Gastrocnemius medialis (tissue), 4 donors: ENCODE measurements around the gene FADD. TPM values are rescaled to one million over a fixed set of nuclear protein-coding genes. Genes with fewer than 3 reads are reported as not detected.

Experiments used
- ATAC-seq, 2 donors: fragments of 150-250 bp; one replicate each; pipeline ENCODE4 v1.9.1; 2016
- DNase-seq, 2 donors: peaks; one replicate each; pipeline ENCODE4 v3.0.0-alpha.2; 2019
- H3K27ac ChIP-seq, 4 donors: fragments of 200-600 bp; sonication (generic); 1 replicate in 1 of 4; 2 replicates in 3 of 4; pipeline ENCODE4 v1.5.1; 2016 to 2018; ENCODE audit warnings: mild to moderate bottlenecking in 2 of 4, moderate library complexity in 1 of 4
- H3K27me3 ChIP-seq, 3 donors: fragments of 200-600 bp; sonication (generic) in 2 of 3; 1 replicate in 1 of 3; 2 replicates in 2 of 3; pipeline versions ENCODE4 v1.5.1 to v1.6.0; 2016 to 2019; ENCODE audit warnings: mild to moderate bottlenecking in 1 of 3, moderate library complexity in 1 of 3
- H3K36me3 ChIP-seq, 2 donors: fragments of 200-600 bp; sonication (generic) in 1 of 2; one replicate each; pipeline ENCODE4 v1.5.1; 2017 to 2018
- H3K4me1 ChIP-seq, 2 donors: fragments of 200-600 bp; sonication (generic) in 1 of 2; one replicate each; pipeline ENCODE4 v1.5.1; 2016 to 2017; ENCODE audit warnings: mild to moderate bottlenecking in 2 of 2
- H3K4me3 ChIP-seq, 4 donors: fragments of 200-600 bp; sonication (generic) in 3 of 4; 1 replicate in 1 of 4; 2 replicates in 3 of 4; pipeline ENCODE4 v1.5.1; 2016 to 2019; ENCODE audit warnings: mild to moderate bottlenecking in 2 of 4
- H3K9me3 ChIP-seq, 3 donors: fragments of 200-600 bp; sonication (generic) in 2 of 3; 1 replicate in 1 of 3; 2 replicates in 2 of 3; pipeline ENCODE4 v1.5.1; 2016 to 2019
- POLR2A ChIP-seq, 2 donors: fragments of 450-650 bp; IDR thresholded peaks; one replicate each; pipeline ENCODE4 v1.6.1; 2017; ENCODE audit warnings: antibody characterized with exemption in 2 of 2, mild to moderate bottlenecking in 2 of 2, moderate library complexity in 2 of 2
- in situ Hi-C, 4 donors: fragments of 200-750 bp; cut with MboI; loops; one replicate each; pipeline versions ENCODE4 v1.15.0 to v1.8.0; 2017; ENCODE audit warnings: low sequenced_read_pairs in 4 of 4
- intact Hi-C: fragments of 100-400 bp; cut with DNase I; formaldehyde crosslinking; loops from one replicate; pipeline ENCODE4 v1.15.1; 2023; ENCODE audit warnings: low total_unique reads
- total RNA-seq, 4 donors: library from RNA; depleted of rRNA; stranded (reverse); fragments of >200 nt; gene quantifications; one replicate each; pipeline versions ENCODE4 v1.1.0 to v1.2.3, GENCODE V29; 2016
- TF ChIP-seq, protein P1 (sequence below), 5 experiments: fragments of 450-650 bp in 3 of 5; fragments of 200-600 bp in 2 of 5; sonication (generic) in 2 of 5; IDR thresholded peaks in 4 of 5; conservative IDR thresholded peaks in 1 of 5; 1 replicate in 4 of 5; 2 replicates in 1 of 5; pipeline ENCODE4 v1.5.1; 2016 to 2019; ENCODE audit warnings: antibody characterized with exemption in 5 of 5, mild to moderate bottlenecking in 3 of 5, moderate library complexity in 3 of 5

The FADD gene
- total RNA-seq, 4 donors from 2014 or later, result 6.9 to 17.3 (median 10.4) TPM

DNA sequence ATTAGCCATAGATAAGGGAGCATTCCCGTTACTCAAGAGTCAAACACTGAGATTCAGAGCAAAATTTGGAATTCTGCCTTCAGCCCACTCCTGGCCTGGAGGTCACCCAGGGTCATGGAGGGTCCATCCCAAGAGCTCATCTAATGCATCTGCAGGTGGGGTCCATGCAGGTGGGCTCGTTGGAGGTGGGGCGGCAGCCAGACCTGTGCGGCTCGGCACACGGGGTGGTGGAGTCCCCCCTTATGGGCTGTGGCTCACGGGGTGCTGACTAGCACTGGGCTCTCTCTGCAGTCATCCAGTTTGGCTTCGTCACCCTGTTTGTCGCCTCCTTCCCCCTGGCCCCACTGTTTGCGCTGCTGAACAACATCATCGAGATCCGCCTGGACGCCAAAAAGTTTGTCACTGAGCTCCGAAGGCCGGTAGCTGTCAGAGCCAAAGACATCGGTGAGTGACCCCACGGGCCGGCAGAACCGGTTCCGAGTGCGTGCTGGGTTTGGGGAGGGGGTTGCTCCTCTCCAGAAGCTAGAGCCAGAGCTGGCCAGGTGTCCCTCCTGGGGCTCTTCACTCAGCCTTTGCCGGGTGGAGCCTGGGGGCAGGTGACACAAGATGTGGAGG is 32.4 kb upstream of the FADD start:
- ATAC-seq (no peak), DNase-seq (no peak)
- TF ChIP-seq, protein P1, sequence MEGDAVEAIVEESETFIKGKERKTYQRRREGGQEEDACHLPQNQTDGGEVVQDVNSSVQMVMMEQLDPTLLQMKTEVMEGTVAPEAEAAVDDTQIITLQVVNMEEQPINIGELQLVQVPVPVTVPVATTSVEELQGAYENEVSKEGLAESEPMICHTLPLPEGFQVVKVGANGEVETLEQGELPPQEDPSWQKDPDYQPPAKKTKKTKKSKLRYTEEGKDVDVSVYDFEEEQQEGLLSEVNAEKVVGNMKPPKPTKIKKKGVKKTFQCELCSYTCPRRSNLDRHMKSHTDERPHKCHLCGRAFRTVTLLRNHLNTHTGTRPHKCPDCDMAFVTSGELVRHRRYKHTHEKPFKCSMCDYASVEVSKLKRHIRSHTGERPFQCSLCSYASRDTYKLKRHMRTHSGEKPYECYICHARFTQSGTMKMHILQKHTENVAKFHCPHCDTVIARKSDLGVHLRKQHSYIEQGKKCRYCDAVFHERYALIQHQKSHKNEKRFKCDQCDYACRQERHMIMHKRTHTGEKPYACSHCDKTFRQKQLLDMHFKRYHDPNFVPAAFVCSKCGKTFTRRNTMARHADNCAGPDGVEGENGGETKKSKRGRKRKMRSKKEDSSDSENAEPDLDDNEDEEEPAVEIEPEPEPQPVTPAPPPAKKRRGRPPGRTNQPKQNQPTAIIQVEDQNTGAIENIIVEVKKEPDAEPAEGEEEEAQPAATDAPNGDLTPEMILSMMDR (IDR thresholded peaks at IDR 0.05 in 4 of 5, conservative IDR thresholded peaks at IDR 0.05 in 1 of 5), result no peak
- TF ChIP-seq POLR2A (IDR thresholded peaks at IDR 0.05), result no peak
- H3K4me1 ChIP-seq, result no peaks in the 10 kb centered on the region
- in situ Hi-C loops (loop anchor here in 1 of 4 donors (10.0 kb wide), 1 partner anchor 246 kb away; no protein-coding TSS in a partner anchor), intact Hi-C loops (no loop called here)
- H3K4me3 ChIP-seq, result no peak overlapping the region
- peaks cover 0 to 3% (median 0%) of the 10 kb centered on the region in 3 donors for H3K27me3 ChIP-seq
- H3K36me3 ChIP-seq, result no peaks in the 10 kb centered on the region
- H3K27ac ChIP-seq, result no peak overlapping the region
- no peaks in the 10 kb centered on the region for H3K9me3 ChIP-seq

DNA sequence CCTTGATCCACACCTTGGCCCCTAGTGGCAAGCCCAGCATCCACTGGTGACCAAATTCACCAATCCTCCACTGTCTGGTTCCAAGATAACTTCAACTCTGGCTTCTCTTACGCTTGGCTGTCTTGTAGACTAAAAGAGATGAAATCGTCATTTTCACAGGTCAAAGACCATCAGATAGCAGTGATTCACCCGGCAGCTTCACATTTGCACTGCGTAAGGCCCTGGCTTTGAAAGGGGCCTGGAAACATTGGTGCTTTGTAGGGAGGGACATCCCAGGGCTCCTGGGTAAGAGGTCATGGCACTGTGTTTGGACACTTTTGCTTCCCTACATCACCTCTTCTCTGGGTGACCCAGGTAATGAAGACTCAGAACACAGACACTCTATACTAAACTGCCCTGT is 30.1 kb upstream of the FADD start:
- in situ Hi-C loops, result loop anchor here in 1 of 4 donors (10.0 kb wide), 1 partner anchor 248 kb away; no protein-coding TSS in a partner anchor
- TF ChIP-seq, protein P1 (IDR thresholded peaks at IDR 0.05 in 4 of 5, conservative IDR thresholded peaks at IDR 0.05 in 1 of 5), result no peak
- no peak for TF ChIP-seq POLR2A (IDR thresholded peaks at IDR 0.05)
- ATAC-seq, result no peak
- Histone ChIP-seq H3K4me1 (no peaks in the 10 kb centered on the region), H3K27ac (no peak overlapping the region), H3K9me3 (no peaks in the 10 kb centered on the region), H3K36me3 (no peaks in the 10 kb centered on the region), H3K4me3 (no peak overlapping the region), H3K27me3 (peaks cover 0 to 3% (median 0%) of the 10 kb centered on the region in 3 donors)
- DNase-seq, result no peak
- intact Hi-C loops, result no loop called here

DNA sequence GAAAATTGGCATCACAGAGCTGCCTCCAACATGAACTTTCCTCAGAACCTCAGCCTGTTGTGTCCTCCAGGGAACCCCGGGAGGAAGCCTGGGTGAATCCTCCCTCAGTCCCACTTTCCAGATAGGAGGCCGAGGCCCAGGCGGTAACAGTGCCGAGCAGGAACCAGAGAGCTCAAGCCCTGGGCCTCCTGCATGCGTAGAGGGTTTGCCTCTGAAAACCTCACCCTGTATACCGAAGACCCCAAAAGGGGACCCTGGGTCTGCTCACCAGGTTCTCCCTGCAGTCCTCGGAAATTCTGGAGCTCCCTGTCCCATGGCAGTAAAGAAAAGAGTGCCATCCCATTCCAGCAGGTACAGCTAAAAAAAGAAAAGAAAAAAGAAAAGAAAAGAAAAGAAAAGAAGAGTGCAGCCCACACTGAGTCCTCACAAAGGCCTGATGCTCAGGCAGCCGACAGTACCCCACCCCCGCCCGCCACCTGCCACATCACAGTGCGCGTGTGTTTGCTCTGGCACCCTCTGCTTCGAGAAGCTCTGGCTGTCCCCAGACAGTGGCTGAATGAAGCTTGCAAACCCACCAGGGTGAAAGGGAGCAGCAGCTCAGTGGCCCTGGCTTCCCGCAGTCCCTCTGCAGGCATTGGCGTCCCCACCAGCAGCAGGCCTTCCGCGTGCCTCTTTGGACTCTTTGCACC is 28.4 kb upstream of the FADD start:
- in situ Hi-C loops (loop anchor here in 1 of 4 donors (10.0 kb wide), 1 partner anchor 250 kb away; no protein-coding TSS in a partner anchor), intact Hi-C loops (no loop called here)
- Histone ChIP-seq H3K36me3 (no peaks in the 10 kb centered on the region), H3K9me3 (no peaks in the 10 kb centered on the region), H3K27me3 (no peaks in the 10 kb centered on the region), H3K4me1 (no peaks in the 10 kb centered on the region), H3K27ac (no peak overlapping the region), H3K4me3 (no peak overlapping the region)
- no peak for DNase-seq
- no peak for ATAC-seq
- no peak for TF ChIP-seq POLR2A (IDR thresholded peaks at IDR 0.05)
- TF ChIP-seq, protein P1 (IDR thresholded peaks at IDR 0.05 in 4 of 5, conservative IDR thresholded peaks at IDR 0.05 in 1 of 5), result no peak

DNA sequence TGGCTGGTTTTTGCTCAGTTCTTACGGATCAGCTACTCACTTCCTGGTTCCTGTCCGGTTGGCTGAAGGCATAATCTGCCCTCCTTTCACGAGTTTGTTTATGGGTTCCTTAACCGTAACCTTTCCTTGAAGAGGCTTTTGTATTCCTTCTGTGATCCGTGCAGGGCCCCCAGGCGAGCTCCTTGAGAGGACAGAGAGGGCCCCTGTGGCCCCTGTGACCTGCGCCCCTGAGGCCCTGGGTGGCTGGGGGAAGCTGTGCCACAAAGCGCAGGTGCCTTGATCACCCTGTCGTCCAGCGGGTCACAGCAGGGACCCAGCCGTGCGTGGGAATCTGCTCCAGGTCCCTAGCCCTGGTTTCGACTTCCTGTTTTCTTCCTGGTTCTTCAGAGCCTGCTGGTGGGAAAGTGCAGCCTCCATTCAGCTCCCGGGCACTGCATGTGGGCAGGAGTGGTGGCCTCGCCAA is 27.8 kb upstream of the FADD start:
- TF ChIP-seq, protein P1 (IDR thresholded peaks at IDR 0.05 in 4 of 5, conservative IDR thresholded peaks at IDR 0.05 in 1 of 5), result no peak
- TF ChIP-seq POLR2A (IDR thresholded peaks at IDR 0.05), result no peak
- no peaks in the 10 kb centered on the region for H3K9me3 ChIP-seq
- intact Hi-C loops (no loop called here), in situ Hi-C loops (loop anchor here in 1 of 4 donors (10.0 kb wide), 1 partner anchor 250 kb away; no protein-coding TSS in a partner anchor)
- DNase-seq (no peak), ATAC-seq (no peak)
- no peak overlapping the region for H3K27ac ChIP-seq
- no peaks in the 10 kb centered on the region for H3K36me3 ChIP-seq
- H3K4me3 ChIP-seq, result no peak overlapping the region
- no peaks in the 10 kb centered on the region for H3K4me1 ChIP-seq
- no peaks in the 10 kb centered on the region for H3K27me3 ChIP-seq
